ENCODE measurements around the gene SEC14L5. TPM values are rescaled to one million over a fixed set of nuclear protein-coding genes. Genes with fewer than 3 reads are reported as not detected.
A peak's percentile ranks its signal among the peaks of the same experiment; 100 is the strongest.

The SEC14L5 gene
- total RNA-seq, 2 donors from 2014 or later = 0.26 TPM; not detected in 1

GRCh38 chr16:5022521-5022920 lies 64.4 kb downstream of the SEC14L5 start:
- Histone ChIP-seq H3K27me3 (no peaks in the 10 kb centered on the region), H3K36me3 (replicated peaks in 1 of 2; ENCODE audit: insufficient read depth in 1 of 2, low read depth in 2 of 2) (no peaks in the 10 kb centered on the region), H3K4me3 (no peak overlapping the region), H3K27ac (no peak overlapping the region), H3K9me3 (no peaks in the 10 kb centered on the region), H3K4me1 (peaks cover 12% of the 10 kb centered on the region)
- DNase-seq = peak in 1 of 4 donors; percentile 28
- intact Hi-C loops (cut with DNase I) = no loop called here
- WGBS, 2 donors = 29 to 70% methylated on average over 1 to 6 of the region's 6 CpGs
- TF ChIP-seq CTCF (IDR thresholded peaks at IDR 0.05) (no peak), POLR2A (IDR thresholded peaks at IDR 0.05) (no peak)
- no peak for ATAC-seq

GRCh38 chr16:5024632-5025031 lies 66.5 kb downstream of the SEC14L5 start:
- Histone ChIP-seq H3K27me3 (no peaks in the 10 kb centered on the region), H3K27ac (no peak overlapping the region), H3K36me3 (replicated peaks in 1 of 2; ENCODE audit: insufficient read depth in 1 of 2, low read depth in 2 of 2) (no peaks in the 10 kb centered on the region), H3K4me1 (peaks cover 12% of the 10 kb centered on the region), H3K9me3 (no peaks in the 10 kb centered on the region), H3K4me3 (no peak overlapping the region)
- DNase-seq (peak; percentile 50 to 74 (median 68)), ATAC-seq (peak; percentile 86)
- WGBS, 2 donors = 6 to 26% methylated on average over 2 to 4 of the region's 4 CpGs
- intact Hi-C loops (cut with DNase I) = no loop called here
- peak in 6 of 7 experiments; percentile 17 to 64 (median 52) for TF ChIP-seq CTCF (IDR thresholded peaks at IDR 0.05)
- no peak for TF ChIP-seq POLR2A (IDR thresholded peaks at IDR 0.05)

GRCh38 chr16:5025171-5025632 lies 67.1 kb downstream of the SEC14L5 start:
- intact Hi-C loops (cut with DNase I) = no loop called here
- Histone ChIP-seq H3K4me1 (peaks cover 12% of the 10 kb centered on the region), H3K4me3 (no peak overlapping the region), H3K27ac (no peak overlapping the region), H3K27me3 (no peaks in the 10 kb centered on the region), H3K9me3 (no peaks in the 10 kb centered on the region), H3K36me3 (replicated peaks in 1 of 2; ENCODE audit: insufficient read depth in 1 of 2, low read depth in 2 of 2) (peaks cover 0 to 2% of the 10 kb centered on the region in 2 donors)
- TF ChIP-seq POLR2A (IDR thresholded peaks at IDR 0.05) (no peak), CTCF (IDR thresholded peaks at IDR 0.05) (peak in 1 of 7 experiments; percentile 19)
- WGBS, 2 donors = 36 to 42% methylated on average over 4 to 16 of the region's 17 CpGs
- ATAC-seq (no peak), DNase-seq (peak in 2 of 4 donors; percentile 35 to 51)

GRCh38 chr16:5026664-5027063 lies 68.5 kb downstream of the SEC14L5 start:
- ATAC-seq (no peak), DNase-seq (no peak)
- no peak overlapping the region for H3K4me3 ChIP-seq
- 86 to 89% methylated on average over 6 to 8 of the region's 8 CpGs for WGBS, 2 donors
- H3K27me3 ChIP-seq = no peaks in the 10 kb centered on the region
- intact Hi-C loops (cut with DNase I) = no loop called here
- peaks cover 12% of the 10 kb centered on the region for H3K4me1 ChIP-seq
- TF ChIP-seq CTCF (IDR thresholded peaks at IDR 0.05) (no peak), POLR2A (IDR thresholded peaks at IDR 0.05) (no peak)
- H3K9me3 ChIP-seq = no peaks in the 10 kb centered on the region
- no peak overlapping the region for H3K27ac ChIP-seq
- H3K36me3 ChIP-seq (replicated peaks in 1 of 2; ENCODE audit: insufficient read depth in 1 of 2, low read depth in 2 of 2) = peaks cover 0 to 2% of the 10 kb centered on the region in 2 donors

- H3K27ac ChIP-seq = no peak overlapping the region
- no peak overlapping the region for H3K4me3 ChIP-seq
- peaks cover 12% of the 10 kb centered on the region for H3K4me1 ChIP-seq
- TF ChIP-seq CTCF (IDR thresholded peaks at IDR 0.05) = no peak
- TF ChIP-seq POLR2A (IDR thresholded peaks at IDR 0.05) = no peak
- no peak for DNase-seq
- peaks cover 0 to 2% of the 10 kb centered on the region in 2 donors for H3K36me3 ChIP-seq (replicated peaks in 1 of 2; ENCODE audit: insufficient read depth in 1 of 2, low read depth in 2 of 2)
- 82 to 98% methylated on average over 6 to 7 of the region's 7 CpGs for whole genome bisulfite sequencing, 2 donors
- H3K27me3 ChIP-seq = no peaks in the 10 kb centered on the region
- intact Hi-C loops (cut with DNase I) = no loop called here
- H3K9me3 ChIP-seq = no peaks in the 10 kb centered on the region
- no peak for ATAC-seq
Observed at GRCh38 chr16:5027086-5027485, 69.0 kb downstream of the SEC14L5 start.
